HG03442 (cell line): ENCODE results near the gene VMP1.
"Not testable (repeated sequence)": the region's sequence is repeated elsewhere in the genome, so short reads cannot be mapped to it uniquely, and the experiment has no call there.

Experiments
- ATAC-seq: cut with Tn5 transposase; IDR thresholded peaks from one replicate; pipeline ENCODE4 v1.9.1; 2021; ENCODE audit warnings: mild to moderate bottlenecking, moderate library complexity; ENCODE audit not compliant: unreplicated experiment

Gene VMP1

DNA sequence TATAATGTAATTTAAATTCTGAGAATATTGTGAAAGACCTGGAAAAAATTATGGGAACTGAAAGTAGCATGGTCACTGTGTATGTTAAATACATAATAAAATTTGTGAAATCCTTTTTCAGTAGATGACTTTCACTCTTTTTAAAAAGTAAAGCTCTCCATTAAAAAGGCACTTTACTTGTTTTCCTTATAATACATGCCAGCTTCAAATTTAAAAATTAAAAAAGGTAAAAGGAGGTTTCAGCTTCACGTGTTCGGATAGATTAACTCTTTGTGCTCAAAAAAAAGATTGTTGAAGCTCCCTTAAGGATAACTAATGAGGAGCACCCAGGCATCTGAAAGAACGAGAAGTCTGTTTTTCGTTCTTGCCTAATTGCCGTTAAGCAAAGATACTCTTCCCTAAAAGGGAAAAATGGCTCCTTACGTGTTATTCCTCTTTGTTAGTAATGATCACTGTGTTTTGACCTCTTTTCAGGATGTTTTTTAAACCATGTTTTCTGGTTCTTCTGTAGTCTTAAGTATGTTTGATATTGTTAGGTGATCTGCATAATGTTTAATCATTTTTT, 97.5 kb downstream of the VMP1 start:
- ATAC-seq, result no peak

DNA sequence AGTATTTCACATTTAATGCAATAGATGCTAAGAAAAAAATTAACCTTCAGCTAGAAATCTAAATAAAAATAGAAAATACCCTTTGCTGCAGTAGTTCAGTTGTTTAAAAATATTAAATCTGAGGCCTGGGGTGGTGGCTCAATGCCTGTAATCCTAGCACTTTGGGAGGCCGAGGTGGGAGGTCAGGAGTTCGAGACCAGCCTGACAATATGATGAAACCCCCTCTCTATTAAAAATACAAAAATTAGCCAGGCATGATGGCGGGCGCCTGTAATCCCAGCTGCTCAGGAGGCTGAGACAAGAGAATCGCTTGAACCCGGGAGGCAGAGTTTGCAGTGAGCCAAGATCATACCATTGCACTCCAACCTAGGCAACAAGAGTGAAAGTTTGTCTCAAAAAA, 98.9 kb downstream of the VMP1 start:
- ATAC-seq, result not testable (repeated sequence)

- no peak for ATAC-seq
Observed at GRCh38 chr17:59807892-59808509, 100.5 kb downstream of the VMP1 start.

DNA sequence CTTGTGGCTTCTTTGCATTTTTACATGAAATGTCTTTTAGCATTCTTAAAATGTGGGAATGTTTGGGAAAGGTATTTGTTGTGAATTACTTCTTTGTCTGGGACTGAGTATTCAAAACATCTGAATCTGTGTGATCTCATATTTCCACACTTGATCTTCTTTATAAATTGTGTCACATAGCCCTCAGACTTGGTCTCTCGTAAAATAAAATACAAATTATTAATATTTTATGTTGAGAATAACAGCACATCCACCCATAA, 103.4 kb downstream of the VMP1 start:
- no peak for ATAC-seq

- no peak for ATAC-seq
Observed at GRCh38 chr17:59811209-59811608, 103.8 kb downstream of the VMP1 start.

DNA sequence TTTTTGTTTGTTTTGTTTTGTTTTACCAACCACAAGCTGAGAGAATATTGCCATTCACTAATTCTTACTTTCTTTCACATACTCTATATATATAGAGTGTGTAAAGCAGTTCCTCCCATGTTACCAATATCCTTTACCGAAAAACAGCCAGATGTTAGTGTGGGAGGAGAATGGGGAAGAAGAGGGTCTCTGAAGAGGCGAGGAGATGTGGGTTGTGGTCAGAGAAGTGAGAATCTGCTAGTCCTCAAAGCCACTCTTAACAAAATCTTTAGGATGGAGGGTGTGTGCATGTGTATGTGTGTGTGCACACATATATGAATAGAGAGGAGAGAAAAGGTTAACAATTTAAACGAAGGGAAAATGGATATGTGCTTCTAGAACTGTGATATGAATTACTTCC, 104.7 kb downstream of the VMP1 start:
- ATAC-seq, result no peak

DNA sequence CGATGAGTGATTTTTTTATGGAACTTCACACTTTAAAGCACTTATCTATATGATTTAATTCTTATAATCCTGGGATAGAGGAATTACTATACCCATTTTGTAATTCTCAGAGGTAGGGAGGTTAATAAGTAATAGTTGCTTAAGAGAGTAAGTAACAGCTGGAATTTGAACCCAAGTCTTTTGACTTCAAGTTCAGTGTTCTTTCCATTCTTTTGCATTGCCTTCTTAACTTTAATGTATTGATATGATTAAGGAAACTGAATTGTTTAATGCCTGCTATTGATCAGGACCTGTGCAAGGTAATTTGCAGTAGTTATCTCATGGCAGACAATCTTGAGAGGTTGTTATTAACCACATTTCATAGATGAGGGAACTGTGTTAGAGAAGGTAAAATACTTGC, 106.8 kb downstream of the VMP1 start:
- no peak for ATAC-seq

GRCh38 chr17:59814685-59815084, 107.2 kb downstream of the VMP1 start:
- no peak for ATAC-seq

- ATAC-seq, result no peak
Observed at GRCh38 chr17:59815965-59816364, 108.5 kb downstream of the VMP1 start.

DNA sequence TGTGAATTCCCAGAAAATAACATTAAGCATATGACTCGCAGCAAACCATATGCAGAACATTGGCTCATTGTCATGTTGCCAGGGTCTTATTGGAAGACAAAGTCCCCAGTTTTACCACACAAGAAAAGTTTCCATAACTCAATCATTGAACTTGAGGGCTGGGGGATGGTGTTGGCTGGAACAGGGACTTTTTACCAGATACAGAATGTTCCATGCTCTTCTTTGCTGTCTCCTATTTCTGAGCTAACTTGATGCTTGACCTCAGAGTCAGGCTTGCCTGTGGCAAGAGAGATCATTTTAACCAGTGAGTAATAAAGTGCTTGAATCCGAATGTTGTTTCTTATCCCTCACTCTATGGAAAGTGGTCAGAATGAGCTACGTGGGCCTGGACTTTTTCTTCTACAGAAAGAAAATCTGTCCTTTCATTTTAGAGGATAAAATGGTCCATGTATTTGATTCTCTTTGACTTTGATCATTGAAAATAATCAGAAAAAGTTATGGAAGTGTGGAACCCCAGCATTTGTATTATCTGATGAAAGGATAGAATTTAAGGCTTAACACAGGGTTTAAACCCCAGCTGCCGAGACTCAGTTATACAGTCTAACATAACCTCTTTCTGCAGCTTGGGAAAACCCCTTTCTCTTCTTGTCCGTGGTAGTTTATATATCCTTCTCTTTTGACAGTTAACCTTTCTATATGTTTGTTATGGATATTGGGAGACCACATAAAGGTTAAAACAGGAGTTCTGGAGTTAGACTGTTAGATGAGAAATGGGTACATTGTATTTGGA, 118.3 kb downstream of the VMP1 start:
- ATAC-seq, result no peak

DNA sequence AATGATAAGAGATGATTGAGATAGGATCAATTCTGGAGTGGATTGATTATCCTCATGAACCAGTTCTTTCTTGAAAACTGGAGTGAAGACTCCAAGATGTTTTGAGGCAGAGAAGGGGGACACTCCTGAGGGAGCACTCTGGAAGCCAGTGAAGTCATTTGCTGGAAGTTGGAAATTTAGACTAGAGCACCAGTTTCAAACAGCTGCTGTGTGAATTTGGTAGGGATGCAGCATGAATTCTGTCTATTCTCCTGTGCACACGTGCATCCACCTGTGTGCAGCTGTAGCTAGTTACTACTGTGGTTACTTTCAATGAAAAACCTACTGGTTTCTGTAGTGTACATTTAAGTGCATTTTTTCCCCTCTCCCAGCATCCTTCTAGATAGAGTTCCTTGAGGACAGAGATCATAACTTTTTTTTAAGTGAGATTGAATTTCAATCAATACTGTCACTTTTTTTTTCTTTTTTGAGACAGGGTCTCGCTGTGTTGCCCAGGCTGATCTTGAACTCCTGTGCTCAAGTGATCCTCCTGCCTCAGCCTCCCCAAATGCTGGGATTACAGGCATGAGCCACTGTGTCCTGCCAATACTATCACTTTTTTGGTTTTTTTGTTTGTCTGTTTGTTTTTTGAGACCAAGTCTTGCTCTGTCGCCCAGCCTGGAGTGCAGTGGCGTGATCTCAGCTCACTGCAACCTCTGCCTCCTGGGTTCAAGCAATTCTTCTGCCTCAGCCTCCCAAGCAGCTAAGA, 119.4 kb downstream of the VMP1 start:
- ATAC-seq, result no peak

GRCh38 chr17:59827721-59828477, 120.4 kb downstream of the VMP1 start:
- ATAC-seq, result no peak

- no peak for ATAC-seq
Observed at GRCh38 chr17:59828478-59828760, 121.0 kb downstream of the VMP1 start.

DNA sequence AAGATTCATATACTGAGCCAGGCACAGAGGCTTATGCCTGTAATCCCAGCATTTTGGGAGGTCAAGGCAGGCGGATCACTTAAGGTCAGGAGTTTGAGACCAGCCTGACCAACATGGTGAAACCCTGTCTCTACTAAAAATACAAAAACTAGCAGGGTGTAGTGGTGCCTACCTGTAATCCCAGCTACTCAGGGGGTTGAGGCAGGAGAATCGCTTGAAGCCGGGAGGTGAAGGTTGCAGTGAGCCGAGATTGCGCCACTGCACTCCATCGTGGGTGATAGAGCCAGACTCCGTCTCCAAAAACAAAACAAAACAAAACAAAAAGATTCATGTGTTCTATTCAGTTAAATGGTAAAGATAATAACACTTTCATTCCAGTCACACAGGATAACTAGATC, 121.4 kb downstream of the VMP1 start:
- not testable (repeated sequence) for ATAC-seq

- peak; percentile 64 for ATAC-seq
Observed at GRCh38 chr17:59829217-59830006, 122.0 kb downstream of the VMP1 start.

- no peak for ATAC-seq
Observed at GRCh38 chr17:59830007-59830630, 122.7 kb downstream of the VMP1 start.

GRCh38 chr17:59830846-59831486, 123.5 kb downstream of the VMP1 start:
- no peak for ATAC-seq

- ATAC-seq, result no peak
Observed at GRCh38 chr17:59832883-59833379, 125.5 kb downstream of the VMP1 start.

- ATAC-seq, result peak; percentile 75
Observed at GRCh38 chr17:59837308-59838051, 130.0 kb downstream of the VMP1 start.
